K562 (cell line): ENCODE data around the gene RNF166. TPM values are rescaled to one million over a fixed set of nuclear protein-coding genes. Genes with fewer than 3 reads are reported as not detected.

Source experiments
- CBFB ChIP-seq: sonication (generic); formaldehyde crosslinking; IDR thresholded peaks from 2 replicates; pipeline ENCODE4 v1.4.0; 2020; ENCODE audit warnings: mild to moderate bottlenecking, missing genetic modification reagents
- HNRNPL ChIP-seq: fragments of 200-400 bp; formaldehyde crosslinking; IDR thresholded peaks from 2 replicates; pipeline ENCODE4 v1.6.1; 2017; ENCODE audit warnings: low read depth, mild to moderate bottlenecking, low read length
- KDM1A ChIP-seq, 2 experiments: fragments of 450-650 bp; IDR thresholded peaks; 2 replicates each; pipeline ENCODE4 v1.6.1; 2016; ENCODE audit warnings: mild to moderate bottlenecking in 2 of 2
- MXI1 ChIP-seq: IDR thresholded peaks from 2 replicates; pipeline ENCODE4 v1.6.1; 2011; ENCODE audit warnings: low read depth, mild to moderate bottlenecking, improper control_type of control experiment, low read length
- SUPT5H ChIP-seq: fragments of 450-650 bp; IDR thresholded peaks from 2 replicates; pipeline ENCODE4 v1.6.1; 2016
- ZNF584 ChIP-seq: fragments of 200-800 bp; sonication (Bioruptor generic); IDR thresholded peaks from 2 replicates; pipeline ENCODE4 v1.6.1; 2016; ENCODE audit warnings: low read depth, mild to moderate bottlenecking, missing genetic modification characterization, missing compliant biosample characterization
- polyA plus RNA-seq, 8 experiments: library from polyadenylated mRNA; depleted of rRNA in 4 of 8; stranded (reverse) in 5 of 8; unstranded in 3 of 8; fragments of >200 nt; fragmentation: Nextera tagmentation in 2 of 8; fragmentation: Illumina TruSeq in 1 of 8; extraction: Ambion mirVana in 2 of 8; extraction: Trizol in 1 of 8; gene quantifications; 2 replicates each; pipeline versions ENCODE4 v1.2.1 to v1.2.3, GENCODE V29; 2011 to 2014; ENCODE audit warnings: inconsistent platforms in 1 of 8, missing spikeins in 1 of 8
- total RNA-seq, 7 experiments: library from RNA; depleted of rRNA in 6 of 7; stranded (reverse); fragments of >200 nt in 6 of 7; fragmentation: Illumina TruSeq in 2 of 7; extraction: Trizol in 2 of 7; gene quantifications; 2 replicates each; pipeline versions ENCODE4 v1.2.1 to v1.2.3, GENCODE V29; 2011 to 2021; ENCODE audit warnings: low replicate concordance in 1 of 7
- TF ChIP-seq, protein P1 (sequence below): sonication (generic); formaldehyde crosslinking; IDR thresholded peaks from 2 replicates; pipeline ENCODE4 v1.8.0; 2022; ENCODE audit warnings: mild to moderate bottlenecking, missing genetic modification reagents
- TF ChIP-seq, protein P2 (sequence below): fragments of 450-650 bp; IDR thresholded peaks from 2 replicates; pipeline ENCODE4 v1.7.0; 2016; ENCODE audit warnings: borderline replicate concordance
- TF ChIP-seq, protein P3 (sequence below): fragments of 250-450 bp; sonication (Bioruptor Pico); IDR thresholded peaks from 2 replicates; pipeline ENCODE4 v1.8.0; 2022; ENCODE audit warnings: moderate library complexity, mild to moderate bottlenecking, inconsistent platforms
- TF ChIP-seq, protein P4 (sequence below): fragments of 450-650 bp; formaldehyde crosslinking; IDR thresholded peaks from 2 replicates; pipeline ENCODE4 v1.4.0; 2022; ENCODE audit warnings: missing genetic modification characterization

The RNF166 gene
- total and polyA plus RNA-seq, 9 of the 15 experiments (the other 6 are each of a cell fraction or from before 2014, with no cell fraction given): 0.56 to 60.3 (median 19.5) TPM

DNA sequence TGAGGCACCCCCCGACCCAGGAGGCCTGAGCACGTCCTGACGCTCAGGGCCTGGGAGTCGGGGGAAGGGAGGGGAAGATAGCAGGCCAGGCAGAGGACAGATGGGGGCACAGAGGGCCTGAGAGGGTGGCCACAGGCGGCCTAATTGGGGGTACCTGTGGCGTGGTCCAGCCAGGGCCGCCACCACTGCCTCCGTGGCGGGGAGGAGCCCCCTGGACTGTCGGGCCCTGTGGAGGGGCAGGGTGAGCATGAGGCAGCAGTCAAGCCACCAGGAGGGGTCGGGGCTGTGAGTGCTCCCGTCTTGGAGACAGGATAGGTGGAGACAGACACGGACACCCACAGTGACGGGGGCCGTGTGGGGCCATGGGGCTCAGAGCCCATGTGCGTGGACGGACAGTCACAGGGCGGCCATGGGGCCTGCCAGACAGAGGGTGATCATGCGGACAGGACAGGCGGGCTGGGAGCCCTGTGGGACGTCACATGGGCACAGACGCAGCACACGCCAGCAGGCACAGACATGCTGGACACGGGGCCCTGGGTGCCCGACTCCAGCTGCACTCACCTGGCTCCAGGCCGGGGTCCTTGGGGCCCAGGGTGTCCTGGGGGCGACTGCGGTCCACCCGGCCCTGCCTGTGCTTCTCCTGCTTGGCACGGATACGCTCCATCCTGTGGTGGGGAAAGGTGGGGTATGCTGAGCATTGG, 18.8 kb upstream of the RNF166 start (continued):
- TF ChIP-seq, protein P1, sequence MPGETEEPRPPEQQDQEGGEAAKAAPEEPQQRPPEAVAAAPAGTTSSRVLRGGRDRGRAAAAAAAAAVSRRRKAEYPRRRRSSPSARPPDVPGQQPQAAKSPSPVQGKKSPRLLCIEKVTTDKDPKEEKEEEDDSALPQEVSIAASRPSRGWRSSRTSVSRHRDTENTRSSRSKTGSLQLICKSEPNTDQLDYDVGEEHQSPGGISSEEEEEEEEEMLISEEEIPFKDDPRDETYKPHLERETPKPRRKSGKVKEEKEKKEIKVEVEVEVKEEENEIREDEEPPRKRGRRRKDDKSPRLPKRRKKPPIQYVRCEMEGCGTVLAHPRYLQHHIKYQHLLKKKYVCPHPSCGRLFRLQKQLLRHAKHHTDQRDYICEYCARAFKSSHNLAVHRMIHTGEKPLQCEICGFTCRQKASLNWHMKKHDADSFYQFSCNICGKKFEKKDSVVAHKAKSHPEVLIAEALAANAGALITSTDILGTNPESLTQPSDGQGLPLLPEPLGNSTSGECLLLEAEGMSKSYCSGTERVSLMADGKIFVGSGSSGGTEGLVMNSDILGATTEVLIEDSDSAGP (CRISPR knock-in tag): no peak
- TF ChIP-seq, protein P2, sequence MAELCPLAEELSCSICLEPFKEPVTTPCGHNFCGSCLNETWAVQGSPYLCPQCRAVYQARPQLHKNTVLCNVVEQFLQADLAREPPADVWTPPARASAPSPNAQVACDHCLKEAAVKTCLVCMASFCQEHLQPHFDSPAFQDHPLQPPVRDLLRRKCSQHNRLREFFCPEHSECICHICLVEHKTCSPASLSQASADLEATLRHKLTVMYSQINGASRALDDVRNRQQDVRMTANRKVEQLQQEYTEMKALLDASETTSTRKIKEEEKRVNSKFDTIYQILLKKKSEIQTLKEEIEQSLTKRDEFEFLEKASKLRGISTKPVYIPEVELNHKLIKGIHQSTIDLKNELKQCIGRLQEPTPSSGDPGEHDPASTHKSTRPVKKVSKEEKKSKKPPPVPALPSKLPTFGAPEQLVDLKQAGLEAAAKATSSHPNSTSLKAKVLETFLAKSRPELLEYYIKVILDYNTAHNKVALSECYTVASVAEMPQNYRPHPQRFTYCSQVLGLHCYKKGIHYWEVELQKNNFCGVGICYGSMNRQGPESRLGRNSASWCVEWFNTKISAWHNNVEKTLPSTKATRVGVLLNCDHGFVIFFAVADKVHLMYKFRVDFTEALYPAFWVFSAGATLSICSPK: no peak
- TF ChIP-seq CBFB (CRISPR knock-in tag): no peak
- TF ChIP-seq MXI1: no peak
- no peak for TF ChIP-seq ZNF584 (CRISPR knock-in tag)
- TF ChIP-seq, protein P3, sequence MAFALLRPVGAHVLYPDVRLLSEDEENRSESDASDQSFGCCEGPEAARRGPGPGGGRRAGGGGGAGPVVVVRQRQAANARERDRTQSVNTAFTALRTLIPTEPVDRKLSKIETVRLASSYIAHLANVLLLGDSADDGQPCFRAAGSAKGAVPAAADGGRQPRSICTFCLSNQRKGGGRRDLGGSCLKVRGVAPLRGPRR (CRISPR knock-in tag): no peak
- TF ChIP-seq KDM1A (IDR thresholded peaks at IDR 0.05): no peak
- 0 out of 2 replicates have a peak, but pooled peaks have one; percentile 7 for TF ChIP-seq SUPT5H
- no peak for TF ChIP-seq HNRNPL
- TF ChIP-seq, protein P4, sequence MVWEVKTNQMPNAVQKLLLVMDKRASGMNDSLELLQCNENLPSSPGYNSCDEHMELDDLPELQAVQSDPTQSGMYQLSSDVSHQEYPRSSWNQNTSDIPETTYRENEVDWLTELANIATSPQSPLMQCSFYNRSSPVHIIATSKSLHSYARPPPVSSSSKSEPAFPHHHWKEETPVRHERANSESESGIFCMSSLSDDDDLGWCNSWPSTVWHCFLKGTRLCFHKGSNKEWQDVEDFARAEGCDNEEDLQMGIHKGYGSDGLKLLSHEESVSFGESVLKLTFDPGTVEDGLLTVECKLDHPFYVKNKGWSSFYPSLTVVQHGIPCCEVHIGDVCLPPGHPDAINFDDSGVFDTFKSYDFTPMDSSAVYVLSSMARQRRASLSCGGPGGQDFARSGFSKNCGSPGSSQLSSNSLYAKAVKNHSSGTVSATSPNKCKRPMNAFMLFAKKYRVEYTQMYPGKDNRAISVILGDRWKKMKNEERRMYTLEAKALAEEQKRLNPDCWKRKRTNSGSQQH (CRISPR knock-in tag): no peak
